Left renal pelvis (tissue), 4 donors: ENCODE data around the gene APPBP2. TPM values are rescaled to one million over a fixed set of nuclear protein-coding genes. Genes with fewer than 3 reads are reported as not detected.
"Not testable (repeated sequence)": the region's sequence is repeated elsewhere in the genome, so short reads cannot be mapped to it uniquely, and the experiment has no call there.

ENCODE experiments used
- DNase-seq, 4 donors: peaks; one replicate each; pipeline ENCODE4 v3.0.0-alpha.2; 2013; ENCODE audit warnings: low read depth in 4 of 4, low spot score in 3 of 4
- polyA plus RNA-seq, 4 donors: library from polyadenylated mRNA; unstranded; fragments of 120-200 nt; gene quantifications; one replicate each; pipeline ENCODE4 v1.2.1, GENCODE V29; 2013; ENCODE audit not compliant: insufficient read length in 4 of 4

Gene APPBP2
- polyA plus RNA-seq, result 10 to 100 TPM; 49.4 to 57.5 (median 56.1) TPM

- peak; percentile 80 to 84 (median 82) for DNase-seq
Measured at GRCh38 chr17:60525685-60526514, at the start of gene APPBP2. Gene APPBP2, minus strand, starts transcription at chr17:60526242. Its CDS starts 311 bp downstream, at chr17:60525931.

- no peak for DNase-seq
Measured at GRCh38 chr17:60573236-60574051, 47.4 kb upstream of the APPBP2 start.

- DNase-seq, result no peak
Measured at GRCh38 chr17:60565233-60565632, 39.2 kb upstream of the APPBP2 start.

- DNase-seq, result no peak
Measured at GRCh38 chr17:60563743-60564142, 37.7 kb upstream of the APPBP2 start.

GRCh38 chr17:60562421-60562820 is 36.4 kb upstream of the APPBP2 start:
- DNase-seq, result no peak

- no peak for DNase-seq
Measured at GRCh38 chr17:60560860-60561257, 34.8 kb upstream of the APPBP2 start.

GRCh38 chr17:60559995-60560859 is 34.2 kb upstream of the APPBP2 start:
- no peak for DNase-seq

- no peak for DNase-seq
Measured at GRCh38 chr17:60559659-60559994, 33.6 kb upstream of the APPBP2 start.

GRCh38 chr17:60557805-60558204 is 31.8 kb upstream of the APPBP2 start:
- DNase-seq, result no peak

- no peak for DNase-seq
Measured at GRCh38 chr17:60555786-60556185, 29.7 kb upstream of the APPBP2 start.

- DNase-seq, result no peak
Measured at GRCh38 chr17:60554377-60554788, 28.3 kb upstream of the APPBP2 start.

GRCh38 chr17:60552255-60552654 is 26.2 kb upstream of the APPBP2 start:
- not testable (repeated sequence) for DNase-seq

- no peak for DNase-seq
Measured at GRCh38 chr17:60548990-60549389, 22.9 kb upstream of the APPBP2 start.

- no peak for DNase-seq
Measured at GRCh38 chr17:60545465-60546191, 19.6 kb upstream of the APPBP2 start.

GRCh38 chr17:60542071-60542470 is 16.0 kb upstream of the APPBP2 start:
- no peak for DNase-seq

GRCh38 chr17:60540460-60540859 is 14.4 kb upstream of the APPBP2 start:
- DNase-seq, result no peak

- no peak for DNase-seq
Measured at GRCh38 chr17:60539807-60540206, 13.8 kb upstream of the APPBP2 start.

- no peak for DNase-seq
Measured at GRCh38 chr17:60538726-60539125, 12.7 kb upstream of the APPBP2 start.

GRCh38 chr17:60535382-60536279 is 9.6 kb upstream of the APPBP2 start:
- DNase-seq, result no peak
